Measurements from ENCODE around the gene HLA-DRB5. TPM values are rescaled to one million over a fixed set of nuclear protein-coding genes. Genes with fewer than 3 reads are reported as not detected.

The HLA-DRB5 gene
- total RNA-seq, 1 donor from 2014 or later, result 197 TPM

- intact Hi-C loops (cut with DNase I), result no loop called here
- no peak for TF ChIP-seq CTCF (IDR thresholded peaks at IDR 0.05)
- DNase-seq, result no peak
- H3K27ac ChIP-seq, result no peak overlapping the region
- H3K27me3 ChIP-seq, result no peaks in the 10 kb centered on the region
- H3K9me3 ChIP-seq, result no peaks in the 10 kb centered on the region
- H3K4me3 ChIP-seq, result no peak overlapping the region
- no peaks in the 10 kb centered on the region for H3K4me1 ChIP-seq
- H3K36me3 ChIP-seq, result no peaks in the 10 kb centered on the region
- no peak for ATAC-seq
Observed at GRCh38 chr6:32519910-32520258, 10.2 kb downstream of the HLA-DRB5 start.

- no peak for ATAC-seq
- no peaks in the 10 kb centered on the region for H3K27me3 ChIP-seq
- intact Hi-C loops (cut with DNase I), result no loop called here
Observed at GRCh38 chr6:32519118-32519909, 10.8 kb downstream of the HLA-DRB5 start.

GRCh38 chr6:32517654-32518445 lies 12.2 kb downstream of the HLA-DRB5 start:
- ATAC-seq (peak; percentile 73), DNase-seq (no peak)
- TF ChIP-seq CTCF (IDR thresholded peaks at IDR 0.05), result no peak
- no peaks in the 10 kb centered on the region for H3K9me3 ChIP-seq
- no peaks in the 10 kb centered on the region for H3K36me3 ChIP-seq
- H3K27me3 ChIP-seq, result no peaks in the 10 kb centered on the region
- no peak overlapping the region for H3K4me3 ChIP-seq
- H3K27ac ChIP-seq, result no peak overlapping the region
- no peaks in the 10 kb centered on the region for H3K4me1 ChIP-seq
- intact Hi-C loops (cut with DNase I), result no loop called here

More at GRCh38 chr6:32519118-32519909, 10.8 kb downstream of the HLA-DRB5 start:
- DNase-seq, result no peak
- no peak overlapping the region for H3K4me3 ChIP-seq
- no peaks in the 10 kb centered on the region for H3K9me3 ChIP-seq
- H3K4me1 ChIP-seq, result no peaks in the 10 kb centered on the region
- no peaks in the 10 kb centered on the region for H3K36me3 ChIP-seq
- no peak for TF ChIP-seq CTCF (IDR thresholded peaks at IDR 0.05)
- no peak overlapping the region for H3K27ac ChIP-seq

GRCh38 chr6:32501016-32501415 lies 29.1 kb downstream of the HLA-DRB5 start:
- Histone ChIP-seq H3K27ac (no peak overlapping the region), H3K27me3 (no peaks in the 10 kb centered on the region), H3K4me1 (no peaks in the 10 kb centered on the region), H3K4me3 (no peak overlapping the region), H3K9me3 (no peaks in the 10 kb centered on the region), H3K36me3 (no peaks in the 10 kb centered on the region)
- DNase-seq (no peak), ATAC-seq (peak; percentile 58)
- TF ChIP-seq CTCF (IDR thresholded peaks at IDR 0.05), result no peak
- intact Hi-C loops (cut with DNase I), result no loop called here

GRCh38 chr6:32492351-32492750 lies 37.7 kb downstream of the HLA-DRB5 start:
- TF ChIP-seq CTCF (IDR thresholded peaks at IDR 0.05), result no peak
- DNase-seq (no peak), ATAC-seq (no peak)
- intact Hi-C loops (cut with DNase I), result no loop called here
- no peaks in the 10 kb centered on the region for H3K9me3 ChIP-seq
- H3K4me1 ChIP-seq, result no peaks in the 10 kb centered on the region
- H3K27me3 ChIP-seq, result no peaks in the 10 kb centered on the region
- H3K4me3 ChIP-seq, result no peak overlapping the region
- H3K36me3 ChIP-seq, result no peaks in the 10 kb centered on the region
- H3K27ac ChIP-seq, result no peak overlapping the region

Data from upper lobe of right lung (tissue), 1 donor.